Hepatocyte (in vitro differentiated cells): ENCODE measurements around the gene OTOA. TPM values are rescaled to one million over a fixed set of nuclear protein-coding genes. Genes with fewer than 3 reads are reported as not detected.
"Not testable (repeated sequence)": the region's sequence is repeated elsewhere in the genome, so short reads cannot be mapped to it uniquely, and the experiment has no call there.

Experiments used
- DNase-seq: peaks from one replicate; pipeline ENCODE4 v3.0.0-alpha.2; 2016; ENCODE audit warnings: low spot score
- H2AFZ ChIP-seq: fragments of 200-600 bp; sonication (generic); 2 replicates; pipeline ENCODE4 v1.6.0; 2016; ENCODE audit warnings: antibody characterized with exemption, mild to moderate bottlenecking
- H3K27ac ChIP-seq: fragments of 200-600 bp; sonication (generic); 2 replicates; pipeline ENCODE4 v1.5.1; 2016; ENCODE audit warnings: mild to moderate bottlenecking
- H3K27me3 ChIP-seq: fragments of 200-600 bp; sonication (generic); 2 replicates; pipeline ENCODE4 v1.6.1; 2016
- H3K36me3 ChIP-seq: fragments of 200-600 bp; sonication (generic); replicated peaks from 2 replicates; pipeline ENCODE4 v1.5.1; 2016; ENCODE audit warnings: low read depth; ENCODE audit not compliant: insufficient read depth
- H3K4me1 ChIP-seq: fragments of 200-600 bp; sonication (generic); 2 replicates; pipeline ENCODE4 v1.5.1; 2016; ENCODE audit warnings: mild to moderate bottlenecking, moderate library complexity; ENCODE audit not compliant: insufficient read depth
- H3K4me2 ChIP-seq: fragments of 200-600 bp; sonication (generic); 2 replicates; pipeline ENCODE4 v1.6.0; 2016
- H3K4me3 ChIP-seq: fragments of 200-600 bp; sonication (generic); 2 replicates; pipeline ENCODE4 v1.5.1; 2016; ENCODE audit warnings: mild to moderate bottlenecking
- H3K79me2 ChIP-seq: fragments of 200-600 bp; sonication (generic); 2 replicates; pipeline ENCODE4 v1.6.0; 2017; ENCODE audit warnings: mild to moderate bottlenecking
- H3K9me2 ChIP-seq: fragments of 200-600 bp; sonication (generic); replicated peaks from 2 replicates; pipeline ENCODE4 v1.6.0; 2017; ENCODE audit warnings: mild to moderate bottlenecking; ENCODE audit not compliant: insufficient read depth
- H3K9me3 ChIP-seq: fragments of 200-600 bp; sonication (generic); 2 replicates; pipeline ENCODE4 v1.5.1; 2016; ENCODE audit warnings: low read depth, mild to moderate bottlenecking
- H4K20me1 ChIP-seq: fragments of 200-600 bp; sonication (generic); 2 replicates; pipeline ENCODE4 v1.6.0; 2016; ENCODE audit warnings: mild to moderate bottlenecking; ENCODE audit not compliant: insufficient read depth, poor library complexity, severe bottlenecking
- CTCF ChIP-seq: fragments of 200-600 bp; sonication (generic); IDR thresholded peaks from 2 replicates; pipeline ENCODE4 v1.5.1; 2016; ENCODE audit warnings: antibody characterized with exemption, mild to moderate bottlenecking; ENCODE audit not compliant: poor library complexity
- EZH2 ChIP-seq: fragments of 200-600 bp; sonication (generic); IDR thresholded peaks from 2 replicates; pipeline ENCODE4 v1.6.1; 2016; ENCODE audit warnings: antibody characterized with exemption, mild to moderate bottlenecking, borderline replicate concordance
- EZH2phosphoT487 ChIP-seq: fragments of 200-600 bp; sonication (generic); IDR thresholded peaks from one replicate; pipeline ENCODE4 v1.6.1; 2018; ENCODE audit warnings: antibody characterized with exemption, mild to moderate bottlenecking, low read depth, moderate library complexity; ENCODE audit not compliant: unreplicated experiment, severe bottlenecking
- WGBS: methylation state at CpG from one replicate; pipeline ENCODE4 v1.1.6; 2016; ENCODE audit warnings: low lambda C conversion rate; ENCODE audit errors: missing lambda C conversion rate; 5-methylcytosine and 5-hydroxymethylcytosine counted together
- polyA plus RNA-seq: library from polyadenylated mRNA; unstranded; fragments of >200 nt; fragmentation: Nextera tagmentation; extraction: Ambion mirVana; gene quantifications from 2 replicates; pipeline ENCODE4 v1.2.1, GENCODE V29; 2016
- total RNA-seq: library from RNA; depleted of rRNA; stranded (reverse); fragments of >200 nt; gene quantifications from 2 replicates; pipeline ENCODE4 v1.2.3, GENCODE V29; 2014

Gene OTOA
- total and polyA plus RNA-seq, 2 experiments from 2014 or later, result 0.07 TPM; not detected in 1

GRCh38 chr16:21628121-21628726 lies 35.5 kb upstream of the OTOA start:
- no peaks in the 10 kb centered on the region for H3K27me3 ChIP-seq
- H3K4me3 ChIP-seq, result no peak overlapping the region
- DNase-seq, result no peak
- no peak overlapping the region for H2AFZ ChIP-seq
- H3K4me2 ChIP-seq, result no peak overlapping the region
- TF ChIP-seq EZH2phosphoT487, result no peak
- TF ChIP-seq EZH2, result no peak
- no peak for TF ChIP-seq CTCF
- H3K9me2 ChIP-seq, result no peaks in the 10 kb centered on the region
- H3K79me2 ChIP-seq, result peaks cover 24% of the 10 kb centered on the region
- peak overlapping the region; percentile 49 for H3K27ac ChIP-seq
- no peaks in the 10 kb centered on the region for H4K20me1 ChIP-seq
- H3K36me3 ChIP-seq, result no peaks in the 10 kb centered on the region
- WGBS, result 85% methylated on average over 5 of the region's 5 CpGs
- no peaks in the 10 kb centered on the region for H3K9me3 ChIP-seq
- peaks cover 12% of the 10 kb centered on the region for H3K4me1 ChIP-seq

GRCh38 chr16:21628772-21629171 lies 35.0 kb upstream of the OTOA start:
- peaks cover 12% of the 10 kb centered on the region for H3K4me1 ChIP-seq
- H4K20me1 ChIP-seq, result no peaks in the 10 kb centered on the region
- H3K4me3 ChIP-seq, result no peak overlapping the region
- H2AFZ ChIP-seq, result no peak overlapping the region
- H3K4me2 ChIP-seq, result no peak overlapping the region
- TF ChIP-seq CTCF (no peak), EZH2phosphoT487 (no peak)
- no peaks in the 10 kb centered on the region for H3K9me3 ChIP-seq
- no peaks in the 10 kb centered on the region for H3K27me3 ChIP-seq
- 95% methylated on average over 5 of the region's 5 CpGs for WGBS
- DNase-seq, result no peak
- H3K79me2 ChIP-seq, result peaks cover 18% of the 10 kb centered on the region
- no peak overlapping the region for H3K27ac ChIP-seq
- H3K36me3 ChIP-seq, result no peaks in the 10 kb centered on the region
- H3K9me2 ChIP-seq, result no peaks in the 10 kb centered on the region

GRCh38 chr16:21629616-21630539 lies 33.9 kb upstream of the OTOA start:
- not testable (repeated sequence) for H2AFZ ChIP-seq, H4K20me1 ChIP-seq, H3K27me3 ChIP-seq, DNase-seq, H3K4me2 ChIP-seq, H3K9me2 ChIP-seq, H3K27ac ChIP-seq, H3K36me3 ChIP-seq, H3K9me3 ChIP-seq, H3K4me3 ChIP-seq
- peaks cover 15% of the 10 kb centered on the region for H3K79me2 ChIP-seq
- 98% methylated on average over 37 of the region's 37 CpGs for WGBS
- H3K4me1 ChIP-seq, result peaks cover 12% of the 10 kb centered on the region

- peaks cover 11% of the 10 kb centered on the region for H3K4me1 ChIP-seq
These were observed 32.9 kb upstream of the OTOA start for GRCh38 chr16:21630866-21631265.

GRCh38 chr16:21631376-21631775 lies 32.4 kb upstream of the OTOA start:
- not testable (repeated sequence) for H4K20me1 ChIP-seq, H3K4me3 ChIP-seq, H3K9me3 ChIP-seq, H2AFZ ChIP-seq, H3K4me1 ChIP-seq, H3K27me3 ChIP-seq, H3K36me3 ChIP-seq, H3K9me2 ChIP-seq, DNase-seq
- Histone ChIP-seq H3K79me2 (peaks cover 15% of the 10 kb centered on the region), H3K27ac (peak overlapping the region; percentile 53), H3K4me2 (peak overlapping the region; percentile 62)
- WGBS, result 48% methylated on average over 8 of the region's 8 CpGs

More at GRCh38 chr16:21630866-21631265, 32.9 kb upstream of the OTOA start:
- not testable (repeated sequence) for H3K36me3 ChIP-seq, H3K4me3 ChIP-seq, H3K9me2 ChIP-seq, H4K20me1 ChIP-seq, H3K27me3 ChIP-seq, H3K9me3 ChIP-seq, H2AFZ ChIP-seq, DNase-seq
- peak overlapping the region; percentile 53 for H3K27ac ChIP-seq
- 64% methylated on average over 6 of the region's 6 CpGs for WGBS
- H3K79me2 ChIP-seq, result peaks cover 15% of the 10 kb centered on the region
- H3K4me2 ChIP-seq, result peak overlapping the region; percentile 62

- not testable (repeated sequence) for H2AFZ ChIP-seq, H4K20me1 ChIP-seq, H3K4me3 ChIP-seq, H3K9me2 ChIP-seq, H3K4me1 ChIP-seq, H3K27me3 ChIP-seq, H3K9me3 ChIP-seq, DNase-seq, H3K36me3 ChIP-seq
- Histone ChIP-seq H3K79me2 (peaks cover 15% of the 10 kb centered on the region), H3K27ac (peak overlapping the region; percentile 53), H3K4me2 (peak overlapping the region; percentile 62)
- WGBS, result 93% methylated on average over 5 of the region's 5 CpGs
These were observed 31.7 kb upstream of the OTOA start for GRCh38 chr16:21631951-21632575.
